Osteoblast (primary cell): ENCODE measurements around the gene UFD1. TPM values are rescaled to one million over a fixed set of nuclear protein-coding genes. Genes with fewer than 3 reads are reported as not detected.

Experiments
- DNase-seq: peaks from one replicate; pipeline ENCODE4 v3.0.0; 2011; ENCODE audit warnings: low spot score, mixed read lengths; ENCODE audit not compliant: insufficient read length; ENCODE audit errors: missing footprints
- H2AFZ ChIP-seq: 2 replicates; pipeline ENCODE4 v1.6.0; 2011; ENCODE audit warnings: mild to moderate bottlenecking, low read length
- H3K27ac ChIP-seq: 2 replicates; pipeline ENCODE4 v1.5.1; 2011; ENCODE audit warnings: mild to moderate bottlenecking, low read depth, low read length, moderate library complexity
- H3K27me3 ChIP-seq: 2 replicates; pipeline ENCODE4 v1.6.0; 2012; ENCODE audit warnings: mild to moderate bottlenecking, control low read depth, inconsistent platforms, low read length, moderate library complexity; ENCODE audit not compliant: insufficient read depth
- H3K36me3 ChIP-seq: 2 replicates; pipeline ENCODE4 v1.5.1; 2011; ENCODE audit warnings: mild to moderate bottlenecking, low read length, control low read depth, moderate library complexity; ENCODE audit not compliant: insufficient read depth
- H3K4me1 ChIP-seq: 2 replicates; pipeline ENCODE4 v1.5.1; 2011; ENCODE audit warnings: mild to moderate bottlenecking, low read length, control low read depth, moderate library complexity; ENCODE audit not compliant: insufficient read depth
- H3K4me2 ChIP-seq: 2 replicates; pipeline ENCODE4 v1.6.0; 2011; ENCODE audit warnings: mild to moderate bottlenecking, low read length; ENCODE audit not compliant: insufficient read depth
- H3K4me3 ChIP-seq: fragments of 200-600 bp; sonication (generic); 3 replicates; pipeline ENCODE4 v1.5.1; 2012; ENCODE audit warnings: mild to moderate bottlenecking, low read length, inconsistent platforms; ENCODE audit not compliant: insufficient read depth
- H3K79me2 ChIP-seq: 2 replicates; pipeline ENCODE4 v1.6.0; 2012; ENCODE audit warnings: mild to moderate bottlenecking, low read length, control low read depth, inconsistent platforms; ENCODE audit not compliant: insufficient read depth
- H3K9me3 ChIP-seq: 2 replicates; pipeline ENCODE4 v1.5.1; 2011; ENCODE audit warnings: low read depth, low read length, control low read depth
- H4K20me1 ChIP-seq: 2 replicates; pipeline ENCODE4 v1.6.0; 2012; ENCODE audit warnings: mild to moderate bottlenecking, low read length, control low read depth; ENCODE audit not compliant: insufficient read depth
- CTCF ChIP-seq: IDR thresholded peaks from 2 replicates; pipeline ENCODE4 v1.5.1; 2011; ENCODE audit warnings: mild to moderate bottlenecking, low read depth, low read length, moderate library complexity; ENCODE audit errors: extremely low read depth
- total RNA-seq: library from RNA; depleted of rRNA; stranded (reverse); fragments of >200 nt; gene quantifications from 2 replicates; pipeline ENCODE4 v1.2.3, GENCODE V29; 2012

Gene UFD1
- total RNA-seq, 1 donor = 56.8 TPM

DNA sequence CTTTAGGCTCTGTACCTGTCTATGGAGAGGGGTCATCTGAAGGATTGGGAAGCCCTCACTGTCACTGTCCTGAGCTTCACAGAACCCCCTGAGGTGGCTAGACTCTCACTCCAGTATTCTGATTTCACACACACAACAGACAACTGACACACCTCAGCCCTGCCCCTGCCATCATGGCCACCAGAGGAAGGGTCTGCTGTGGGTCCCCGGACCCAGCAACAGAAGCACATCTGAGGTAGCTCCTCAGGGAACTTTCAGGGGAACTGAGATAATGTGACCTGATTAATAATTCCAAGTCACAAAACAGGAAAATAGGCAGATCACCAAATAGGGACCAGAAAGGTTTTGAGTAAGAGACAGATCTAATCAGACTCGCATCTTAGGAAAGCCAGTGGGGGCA lies 24.0 kb downstream of the UFD1 start:
- Histone ChIP-seq H3K36me3 (peaks cover 81% of the 10 kb centered on the region), H3K4me3 (no peak overlapping the region), H3K9me3 (no peaks in the 10 kb centered on the region), H4K20me1 (no peaks in the 10 kb centered on the region), H3K27me3 (no peaks in the 10 kb centered on the region), H3K27ac (no peak overlapping the region), H3K4me1 (peaks cover 4% of the 10 kb centered on the region), H3K79me2 (no peaks in the 10 kb centered on the region), H2AFZ (no peak overlapping the region), H3K4me2 (no peak overlapping the region)
- no peak for DNase-seq
- TF ChIP-seq CTCF = no peak

GRCh38 chr22:19454156-19454555 lies 24.8 kb downstream of the UFD1 start:
- no peaks in the 10 kb centered on the region for H3K27me3 ChIP-seq
- no peak overlapping the region for H3K27ac ChIP-seq
- no peak overlapping the region for H2AFZ ChIP-seq
- no peaks in the 10 kb centered on the region for H3K79me2 ChIP-seq
- peaks cover 83% of the 10 kb centered on the region for H3K36me3 ChIP-seq
- H3K9me3 ChIP-seq = no peaks in the 10 kb centered on the region
- H3K4me1 ChIP-seq = peaks cover 4% of the 10 kb centered on the region
- no peaks in the 10 kb centered on the region for H4K20me1 ChIP-seq
- no peak overlapping the region for H3K4me3 ChIP-seq
- no peak for DNase-seq
- H3K4me2 ChIP-seq = no peak overlapping the region
- TF ChIP-seq CTCF = no peak

- Histone ChIP-seq H3K79me2 (no peaks in the 10 kb centered on the region), H2AFZ (no peak overlapping the region), H4K20me1 (no peaks in the 10 kb centered on the region), H3K27ac (no peak overlapping the region), H3K4me3 (no peak overlapping the region), H3K9me3 (no peaks in the 10 kb centered on the region), H3K4me2 (no peak overlapping the region), H3K4me1 (peaks cover 4% of the 10 kb centered on the region), H3K36me3 (peaks cover 79% of the 10 kb centered on the region), H3K27me3 (no peaks in the 10 kb centered on the region)
- no peak for TF ChIP-seq CTCF
- DNase-seq = no peak
Observed at GRCh38 chr22:19453718-19454117, 25.3 kb downstream of the UFD1 start.

GRCh38 chr22:19451570-19451969 lies 27.4 kb downstream of the UFD1 start:
- TF ChIP-seq CTCF = no peak
- Histone ChIP-seq H3K36me3 (peaks cover 65% of the 10 kb centered on the region), H3K79me2 (peaks cover 8% of the 10 kb centered on the region), H3K4me3 (no peak overlapping the region), H3K27me3 (no peaks in the 10 kb centered on the region), H2AFZ (no peak overlapping the region), H3K4me2 (no peak overlapping the region), H3K4me1 (peaks cover 13% of the 10 kb centered on the region), H3K9me3 (no peaks in the 10 kb centered on the region), H3K27ac (no peak overlapping the region), H4K20me1 (no peaks in the 10 kb centered on the region)
- no peak for DNase-seq
